ENCODE data around the gene KCNB1. TPM values are rescaled to one million over a fixed set of nuclear protein-coding genes. Genes with fewer than 3 reads are reported as not detected.

Gene KCNB1
- total and polyA plus RNA-seq, 2 donors (not counting 1 experiment from before 2014, with no cell fraction given), result 0.12 TPM; not detected in 1

DNA sequence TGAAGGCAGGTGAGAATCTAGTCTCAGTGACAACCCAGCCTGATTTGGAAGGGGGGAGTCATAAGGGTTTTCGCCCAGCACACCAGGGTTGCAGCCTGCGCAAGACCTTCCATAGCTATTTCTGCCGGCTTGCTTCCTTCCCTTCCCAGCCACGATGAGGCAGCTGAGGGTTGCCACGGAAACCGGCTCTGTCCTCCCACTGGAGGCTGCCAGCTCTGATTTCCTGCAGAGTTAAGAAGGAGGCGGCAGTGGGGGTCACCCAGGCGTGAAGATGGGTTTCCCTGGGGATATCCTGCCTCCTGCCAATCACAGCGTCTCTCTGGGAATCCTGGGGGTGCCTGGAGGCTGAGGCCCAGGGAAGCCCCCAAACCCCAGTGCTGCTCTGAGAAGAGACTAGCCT is 23.1 kb upstream of the KCNB1 start:
- POLR2A ChIA-PET, result interaction anchor here (0.7 kb wide), 1 partner anchor 43 kb away, joined by 3 read pairs; no protein-coding TSS in a partner anchor
- Mint-ChIP-seq H3K4me1 (peaks cover 3% of the 10 kb centered on the region), H3K9me3 (ENCODE audit: insufficient read depth) (no peaks in the 10 kb centered on the region), H3K27me3 (peaks cover 54% of the 10 kb centered on the region), H3K4me3 (no peak overlapping the region), H3K27ac (no peak overlapping the region)
- Histone ChIP-seq H3K9me3 (ENCODE audit: control extremely low read depth in 1 of 3, control insufficient read depth in 2 of 3, insufficient read depth in 1 of 3, low read length in 2 of 3) (peaks cover 0 to 4% (median 0%) of the 10 kb centered on the region in 3 donors), H3K4me2 (replicated peaks; ENCODE audit: low read depth, low read length, poor library complexity, severe bottlenecking) (no peak overlapping the region), H3K79me2 (ENCODE audit: control insufficient read depth, insufficient read depth, low read length) (no peaks in the 10 kb centered on the region), H3K9ac (ENCODE audit: low read length) (no peak overlapping the region), H3K27ac (ENCODE audit: low read length in 2 of 2) (no peak overlapping the region), H4K20me1 (ENCODE audit: control insufficient read depth, insufficient read depth, low read length, poor library complexity, severe bottlenecking) (no peaks in the 10 kb centered on the region), H3K27me3 (replicated peaks in 1 of 4; ENCODE audit: control extremely low read depth in 1 of 4, control insufficient read depth in 3 of 4, insufficient read depth in 4 of 4, low read length in 3 of 4) (peaks cover 0 to 30% (median 1%) of the 10 kb centered on the region in 4 experiments), H3K36me3 (replicated peaks in 1 of 2; ENCODE audit: control extremely low read depth in 1 of 2, control insufficient read depth in 1 of 2, extremely low read depth in 1 of 2, insufficient read depth in 2 of 2, low read length in 1 of 2) (no peaks in the 10 kb centered on the region), H3K4me1 (ENCODE audit: control insufficient read depth in 2 of 2, insufficient read depth in 2 of 2, low read length in 2 of 2) (no peaks in the 10 kb centered on the region), H3K4me3 (ENCODE audit: control extremely low read depth in 1 of 5, extremely low read depth in 1 of 5, insufficient read depth in 1 of 5, low read depth in 2 of 5, low read length in 4 of 5) (no peak overlapping the region), H2AFZ (ENCODE audit: insufficient read depth, low read depth, low read length, poor library complexity, severe bottlenecking) (no peak overlapping the region)
- ATAC-seq (ENCODE audit: low read depth) (no peak), DNase-seq (no peak)
- CTCF ChIA-PET, result interaction anchor here (1.7 kb wide), 1 partner anchor 11 kb away, joined by 3 read pairs; no protein-coding TSS in a partner anchor
- WGBS (ENCODE audit: insufficient coverage), result 3% methylated on average over 9 of the region's 9 CpGs
- TF ChIP-seq, protein P1, sequence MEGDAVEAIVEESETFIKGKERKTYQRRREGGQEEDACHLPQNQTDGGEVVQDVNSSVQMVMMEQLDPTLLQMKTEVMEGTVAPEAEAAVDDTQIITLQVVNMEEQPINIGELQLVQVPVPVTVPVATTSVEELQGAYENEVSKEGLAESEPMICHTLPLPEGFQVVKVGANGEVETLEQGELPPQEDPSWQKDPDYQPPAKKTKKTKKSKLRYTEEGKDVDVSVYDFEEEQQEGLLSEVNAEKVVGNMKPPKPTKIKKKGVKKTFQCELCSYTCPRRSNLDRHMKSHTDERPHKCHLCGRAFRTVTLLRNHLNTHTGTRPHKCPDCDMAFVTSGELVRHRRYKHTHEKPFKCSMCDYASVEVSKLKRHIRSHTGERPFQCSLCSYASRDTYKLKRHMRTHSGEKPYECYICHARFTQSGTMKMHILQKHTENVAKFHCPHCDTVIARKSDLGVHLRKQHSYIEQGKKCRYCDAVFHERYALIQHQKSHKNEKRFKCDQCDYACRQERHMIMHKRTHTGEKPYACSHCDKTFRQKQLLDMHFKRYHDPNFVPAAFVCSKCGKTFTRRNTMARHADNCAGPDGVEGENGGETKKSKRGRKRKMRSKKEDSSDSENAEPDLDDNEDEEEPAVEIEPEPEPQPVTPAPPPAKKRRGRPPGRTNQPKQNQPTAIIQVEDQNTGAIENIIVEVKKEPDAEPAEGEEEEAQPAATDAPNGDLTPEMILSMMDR (IDR thresholded peaks at IDR 0.05), result no peak
- TF ChIP-seq EZH2 (IDR thresholded peaks at IDR 0.05; ENCODE audit: borderline replicate concordance, insufficient read depth, low read depth, low read length, poor library complexity, severe bottlenecking), result no peak
- intact Hi-C loops (cut with micrococcal nuclease), result no loop called here

GRCh38 chr20:49503176-49503575 is 20.7 kb upstream of the KCNB1 start:
- Histone ChIP-seq H3K27me3 (replicated peaks in 1 of 4; ENCODE audit: control extremely low read depth in 1 of 4, control insufficient read depth in 3 of 4, insufficient read depth in 4 of 4, low read length in 3 of 4) (peaks cover 0 to 45% (median 0%) of the 10 kb centered on the region in 4 experiments), H3K36me3 (replicated peaks in 1 of 2; ENCODE audit: control extremely low read depth in 1 of 2, control insufficient read depth in 1 of 2, extremely low read depth in 1 of 2, insufficient read depth in 2 of 2, low read length in 1 of 2) (no peaks in the 10 kb centered on the region), H3K79me2 (ENCODE audit: control insufficient read depth, insufficient read depth, low read length) (no peaks in the 10 kb centered on the region), H3K9ac (ENCODE audit: low read length) (no peak overlapping the region), H4K20me1 (ENCODE audit: control insufficient read depth, insufficient read depth, low read length, poor library complexity, severe bottlenecking) (no peaks in the 10 kb centered on the region), H3K4me1 (ENCODE audit: control insufficient read depth in 2 of 2, insufficient read depth in 2 of 2, low read length in 2 of 2) (no peaks in the 10 kb centered on the region), H3K4me2 (replicated peaks; ENCODE audit: low read depth, low read length, poor library complexity, severe bottlenecking) (no peak overlapping the region), H3K4me3 (ENCODE audit: control extremely low read depth in 1 of 5, extremely low read depth in 1 of 5, insufficient read depth in 1 of 5, low read depth in 2 of 5, low read length in 4 of 5) (no peak overlapping the region), H3K9me3 (ENCODE audit: control extremely low read depth in 1 of 3, control insufficient read depth in 2 of 3, insufficient read depth in 1 of 3, low read length in 2 of 3) (peaks cover 0 to 4% (median 2%) of the 10 kb centered on the region in 3 donors), H3K27ac (ENCODE audit: low read length in 2 of 2) (no peak overlapping the region), H2AFZ (ENCODE audit: insufficient read depth, low read depth, low read length, poor library complexity, severe bottlenecking) (no peak overlapping the region)
- H3K4me3 Mint-ChIP-seq, result no peak overlapping the region
- intact Hi-C loops (cut with micrococcal nuclease), result no loop called here
- H3K9me3 Mint-ChIP-seq (ENCODE audit: insufficient read depth), result no peaks in the 10 kb centered on the region
- WGBS (ENCODE audit: insufficient coverage), result 83% methylated on average over 3 of the region's 6 CpGs
- peaks cover 42% of the 10 kb centered on the region for H3K27me3 Mint-ChIP-seq
- no peak overlapping the region for H3K27ac Mint-ChIP-seq
- ChIA-PET POLR2A (no interaction called here), CTCF (no interaction called here)
- ATAC-seq (ENCODE audit: low read depth) (no peak), DNase-seq (no peak)
- TF ChIP-seq EZH2 (IDR thresholded peaks at IDR 0.05; ENCODE audit: borderline replicate concordance, insufficient read depth, low read depth, low read length, poor library complexity, severe bottlenecking), result no peak
- TF ChIP-seq, protein P1 (IDR thresholded peaks at IDR 0.05), result no peak
- H3K4me1 Mint-ChIP-seq, result no peaks in the 10 kb centered on the region

Data from B cell (primary cell).